HG03108 (cell line): ENCODE data around the gene GAPDH.
"Not testable (repeated sequence)": the region's sequence is repeated elsewhere in the genome, so short reads cannot be mapped to it uniquely, and the experiment has no call there.

Source experiments
- ATAC-seq: cut with Tn5 transposase; IDR thresholded peaks from one replicate; pipeline ENCODE4 v1.9.1; 2021; ENCODE audit warnings: moderate library complexity; ENCODE audit not compliant: unreplicated experiment

GAPDH gene

GRCh38 chr12:6533923-6534694 lies at the start of gene GAPDH:
Gene GAPDH, plus strand, starts transcription at chr12:6534517. Its CDS starts 316 bp downstream, at chr12:6534833.
- peak; percentile 53 for ATAC-seq

GRCh38 chr12:6488240-6488639 lies 46.1 kb upstream of the GAPDH start:
- ATAC-seq: no peak

DNA sequence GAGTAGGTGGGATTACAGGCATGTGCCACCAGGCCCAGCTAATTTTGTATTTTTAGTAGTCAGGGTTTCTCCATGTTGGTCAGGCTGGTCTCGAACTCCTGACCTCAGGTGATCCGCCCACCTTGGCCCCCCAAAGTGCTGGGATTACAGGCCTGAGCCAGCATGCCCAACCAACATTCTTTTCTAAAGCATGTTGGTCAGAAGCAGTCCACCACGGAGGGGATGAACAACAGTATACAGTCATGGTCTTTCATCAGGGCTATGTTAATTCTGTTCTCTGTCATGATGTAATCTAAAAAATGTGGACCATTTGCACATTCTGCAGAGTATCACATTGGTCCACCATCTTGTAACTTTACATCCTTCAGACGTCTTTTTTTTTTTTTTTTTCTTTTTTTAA lies 44.9 kb upstream of the GAPDH start:
- ATAC-seq: no peak

- not testable (repeated sequence) for ATAC-seq
These were observed 43.6 kb upstream of the GAPDH start for GRCh38 chr12:6490673-6491072.

- ATAC-seq: peak; percentile 61
These were observed 41.4 kb upstream of the GAPDH start, which contains the start of gene MRPL51 for GRCh38 chr12:6492838-6493496. Gene MRPL51, minus strand, starts transcription at chr12:6493262. Its CDS starts 126 bp downstream, at chr12:6493136.

DNA sequence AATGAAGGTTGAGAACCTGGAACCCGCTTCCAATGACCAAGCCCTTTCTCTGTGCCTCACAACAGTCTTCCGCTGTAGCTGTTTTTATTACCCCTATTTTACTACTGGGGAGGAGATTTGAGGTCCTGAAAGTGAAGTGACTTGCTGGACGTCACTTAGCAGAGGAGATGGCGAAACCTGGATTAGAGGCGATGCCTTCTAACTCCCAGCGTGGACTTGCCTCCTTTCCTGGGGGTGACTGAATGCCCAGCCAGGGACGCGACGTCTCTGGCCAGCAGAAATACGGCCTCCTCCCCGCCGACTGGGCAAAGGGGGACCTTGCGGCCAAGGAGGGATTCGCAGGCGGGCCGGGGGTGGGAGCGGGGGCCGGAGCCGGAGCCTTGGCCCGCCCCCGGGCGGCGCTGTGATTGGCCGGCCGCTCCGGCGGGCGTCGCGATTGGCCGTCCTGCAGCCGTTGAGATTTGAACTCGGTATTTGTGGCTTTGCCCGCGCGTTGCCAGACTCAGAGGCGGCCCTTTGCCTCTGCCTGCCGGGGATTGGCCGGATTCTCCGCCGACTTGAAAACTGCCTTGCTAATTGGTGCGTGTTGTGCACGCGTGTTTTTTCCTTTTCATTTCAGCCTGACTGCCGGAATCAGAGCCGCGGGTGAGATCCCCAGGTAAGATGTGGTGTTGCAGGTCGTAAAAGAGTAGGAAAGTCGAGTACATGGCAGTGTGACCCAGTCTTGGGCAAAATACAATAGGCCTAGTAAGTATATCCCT lies 40.6 kb upstream of the GAPDH start, which contains the start of gene NCAPD2:
Gene NCAPD2, plus strand, starts transcription at position 606 of the 761 bp plus-strand sequence. CDS start 997 bp downstream, outside the sequence.
- ATAC-seq: peak; percentile 85

DNA sequence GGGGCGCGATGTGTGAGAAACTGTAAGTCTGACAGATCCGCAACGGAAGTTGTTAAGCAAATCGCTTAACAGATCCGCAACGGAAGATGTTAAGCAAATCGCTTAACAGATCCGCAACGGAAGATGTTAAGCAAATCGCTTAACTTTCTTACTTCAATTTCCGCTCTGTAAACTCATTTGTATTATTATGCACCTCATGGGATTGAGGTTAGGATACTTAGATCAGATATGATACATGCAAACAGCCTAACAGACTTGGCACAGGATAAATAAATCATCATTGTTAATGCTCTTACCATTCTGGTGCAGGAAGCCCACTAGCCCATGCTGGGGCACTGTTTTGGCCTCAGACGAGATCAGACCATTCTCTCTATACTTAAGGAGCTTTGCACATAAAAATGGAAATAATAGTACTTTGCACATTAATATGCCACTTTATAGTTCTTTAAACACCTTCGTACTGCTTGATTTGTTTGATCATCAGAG lies 40.0 kb upstream of the GAPDH start:
- no peak for ATAC-seq

DNA sequence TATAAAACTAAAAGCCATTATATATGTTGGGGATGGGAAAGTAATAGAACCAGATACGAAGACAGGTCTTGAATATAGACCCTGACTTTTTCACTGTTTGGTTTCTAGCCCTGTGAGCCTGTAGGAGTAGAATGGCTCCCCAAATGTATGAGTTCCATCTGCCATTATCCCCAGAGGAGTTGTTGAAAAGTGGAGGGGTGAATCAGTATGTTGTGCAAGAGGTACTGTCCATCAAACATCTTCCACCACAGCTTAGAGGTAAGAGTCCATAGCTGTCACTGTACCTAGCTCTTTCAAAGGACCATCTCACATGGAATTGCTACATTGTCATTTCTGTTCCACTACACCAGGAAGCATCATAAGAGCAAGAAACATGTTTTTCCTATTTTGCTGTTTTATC lies 39.3 kb upstream of the GAPDH start:
- no peak for ATAC-seq

GRCh38 chr12:6497291-6497690 lies 37.0 kb upstream of the GAPDH start:
- not testable (repeated sequence) for ATAC-seq

- no peak for ATAC-seq
These were observed 33.9 kb upstream of the GAPDH start for GRCh38 chr12:6500466-6500865.

DNA sequence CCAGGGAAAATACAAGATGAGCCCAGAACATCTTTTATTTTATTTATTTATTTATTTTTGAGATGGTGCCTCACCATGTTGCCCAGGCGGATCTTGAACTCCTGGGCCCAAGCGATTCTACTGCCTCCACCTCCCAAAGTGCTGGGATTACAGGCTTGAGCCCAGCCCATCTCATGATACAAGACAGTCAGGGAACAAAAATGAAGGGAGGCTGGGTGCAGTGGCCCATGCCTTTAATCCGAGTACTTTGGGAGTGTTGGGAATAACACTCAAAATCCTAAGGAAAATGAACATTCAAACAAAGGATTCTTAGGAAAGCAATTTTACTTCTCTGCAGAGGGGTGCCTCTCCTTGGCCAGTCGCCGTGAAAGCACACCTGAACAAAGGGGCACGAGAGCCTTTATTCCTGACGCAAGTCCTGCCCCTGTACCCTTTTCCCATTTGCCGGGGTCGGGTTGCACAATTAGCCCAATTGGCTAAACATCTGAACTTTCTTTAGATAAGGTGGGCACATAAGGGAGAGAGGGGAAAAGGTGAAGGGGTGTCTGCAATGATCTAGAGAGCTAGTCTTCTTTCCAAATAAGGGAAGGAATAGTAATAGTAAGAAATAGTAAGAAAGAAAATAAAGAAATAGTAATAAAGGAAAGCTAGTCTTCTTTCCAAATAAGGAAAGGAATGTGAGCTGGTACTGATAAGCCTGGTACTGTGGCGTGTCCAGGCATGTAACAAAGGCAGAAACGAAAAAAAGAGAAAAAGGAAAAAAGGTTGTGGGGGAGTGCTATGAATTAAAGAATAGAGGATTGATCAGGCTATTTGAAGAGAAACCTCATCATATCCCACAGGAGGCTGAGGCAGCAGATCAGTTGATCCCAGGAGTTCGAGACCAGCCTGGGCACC lies 27.0 kb upstream of the GAPDH start:
- no peak for ATAC-seq

GRCh38 chr12:6508087-6508486 lies 26.2 kb upstream of the GAPDH start:
- no peak for ATAC-seq

DNA sequence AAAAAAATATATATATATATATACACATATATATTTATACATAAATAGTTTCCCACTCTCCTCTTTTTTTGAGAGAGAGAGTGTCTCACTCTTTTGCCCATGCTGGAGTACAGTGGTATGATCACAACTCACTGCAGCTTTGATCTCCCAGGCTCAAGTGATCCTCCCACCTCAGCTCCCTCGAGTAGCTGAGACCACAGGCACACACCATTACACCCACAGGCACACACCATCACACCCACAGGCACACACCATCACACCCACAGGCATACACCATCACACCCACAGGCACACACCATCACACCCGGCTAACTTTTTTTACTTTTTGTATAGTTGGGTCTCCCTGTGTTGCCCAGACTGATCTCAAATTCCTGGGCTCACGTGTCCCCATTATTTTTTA lies 14.1 kb upstream of the GAPDH start:
- no peak for ATAC-seq

- no peak for ATAC-seq
These were observed 12.1 kb upstream of the GAPDH start for GRCh38 chr12:6522193-6522592.

- ATAC-seq: no peak
These were observed 10.6 kb upstream of the GAPDH start for GRCh38 chr12:6523708-6524107.

DNA sequence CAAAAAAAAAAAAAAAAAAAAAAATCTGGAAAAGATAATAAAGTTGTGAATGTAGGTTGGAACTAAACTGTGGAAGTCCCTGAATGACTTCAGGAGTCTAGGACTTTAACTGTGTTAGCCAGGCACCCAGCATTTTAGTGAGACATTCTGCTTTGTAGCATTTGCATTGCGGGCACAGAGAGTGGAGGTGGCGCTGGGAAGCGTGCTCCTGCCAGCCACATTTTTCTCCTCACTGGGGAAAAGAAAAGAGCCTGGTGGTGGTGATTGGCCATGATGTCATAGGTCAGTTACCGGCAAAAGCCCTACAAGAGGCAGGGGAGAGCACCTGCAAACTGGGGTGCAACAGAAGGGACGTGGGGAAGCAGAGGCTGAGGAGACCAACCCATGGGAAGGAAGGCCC lies 9.7 kb upstream of the GAPDH start:
- no peak for ATAC-seq

DNA sequence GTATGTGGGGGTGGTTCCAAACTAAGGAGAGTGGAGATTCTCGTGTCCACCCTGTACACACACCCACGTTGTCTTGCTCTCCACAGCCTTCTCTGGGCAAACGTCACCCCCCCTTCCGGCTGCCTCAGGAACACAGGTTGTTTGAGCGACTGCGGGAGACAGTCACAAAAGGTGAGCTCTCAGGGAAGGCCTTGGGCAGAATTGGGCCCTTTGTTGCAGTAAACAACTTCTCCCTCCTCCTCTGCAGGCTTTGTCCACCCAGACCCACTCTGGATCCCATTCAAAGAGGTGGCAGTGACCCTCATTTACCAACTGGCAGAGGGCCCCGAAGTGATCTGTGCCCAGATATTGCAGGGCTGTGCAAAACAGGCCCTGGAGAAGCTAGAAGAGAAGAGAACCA lies 8.1 kb upstream of the GAPDH start:
- ATAC-seq: no peak

- ATAC-seq: no peak
These were observed 7.4 kb upstream of the GAPDH start for GRCh38 chr12:6526766-6527525.

DNA sequence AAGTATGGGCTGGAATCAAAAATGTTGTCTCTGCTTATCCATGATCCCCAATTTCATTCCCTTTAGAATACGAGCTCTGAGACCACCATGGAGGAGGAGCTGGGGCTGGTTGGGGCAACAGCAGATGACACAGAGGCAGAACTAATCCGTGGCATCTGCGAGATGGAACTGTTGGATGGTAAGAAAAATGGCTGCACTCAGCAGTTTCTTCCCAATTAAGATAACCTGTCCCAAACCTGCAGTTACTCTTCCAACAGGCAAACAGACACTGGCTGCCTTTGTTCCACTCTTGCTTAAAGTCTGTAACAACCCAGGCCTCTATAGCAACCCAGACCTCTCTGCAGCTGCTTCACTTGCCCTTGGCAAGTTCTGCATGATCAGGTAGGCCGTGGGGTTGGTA lies 6.6 kb upstream of the GAPDH start:
- no peak for ATAC-seq
